IMR-90 (cell line): ENCODE data around the gene COL6A5. TPM values are rescaled to one million over a fixed set of nuclear protein-coding genes. Genes with fewer than 3 reads are reported as not detected.

Experiments
- ATAC-seq: fragments of 200-7000 bp; cut with Tn5 transposase; 2 replicates; pipeline ENCODE4 v1.9.1; 2020; ENCODE audit warnings: low read depth, mild to moderate bottlenecking, moderate library complexity
- BruUV-seq: library from RNA; stranded (reverse); fragments of 400-500 nt; replicated peaks from 2 replicates; lab custom pipeline; 2021; lab: Mats Ljungman, UMichigan
- CTCF ChIA-PET: fragments of 300-600 bp; formaldehyde crosslinking; extraction: SDS; loops from one replicate; lab custom pipeline; 2021; ENCODE audit warnings: antibody characterized with exemption; lab: Yijun Ruan, JAX
- POLR2A ChIA-PET: fragments of 300-600 bp; sonication (Branson Sonifier 250); formaldehyde crosslinking; loops from one replicate; lab custom pipeline; 2022; ENCODE audit warnings: antibody characterized with exemption; ENCODE audit not compliant: unreplicated experiment; lab: Charles Lee
- DNase-seq: peaks from one replicate; pipeline ENCODE4 v3.0.0; 2013
- H2AFZ ChIP-seq: replicated peaks from 2 replicates; pipeline ENCODE3; 2013; ENCODE audit warnings: low read length, mild to moderate bottlenecking; ENCODE audit not compliant: poor library complexity
- H2AK5ac ChIP-seq: 2 replicates; pipeline ENCODE4 v1.6.1; 2013; ENCODE audit warnings: low read depth, low read length, inconsistent platforms
- H2AK9ac ChIP-seq: replicated peaks from 2 replicates; pipeline ENCODE3; 2013; ENCODE audit warnings: mild to moderate bottlenecking, low read depth, low read length, moderate library complexity; ENCODE audit not compliant: poor library complexity
- H2BK120ac ChIP-seq: 2 replicates; pipeline ENCODE4 v1.6.1; 2013; ENCODE audit warnings: low read depth, low read length, inconsistent platforms
- H2BK15ac ChIP-seq: 3 replicates; pipeline ENCODE4 v1.6.1; 2013; ENCODE audit warnings: low read depth, low read length, inconsistent platforms
- H2BK20ac ChIP-seq: 2 replicates; pipeline ENCODE4 v1.6.1; 2013; ENCODE audit warnings: low read depth, mild to moderate bottlenecking, inconsistent platforms, low read length, moderate library complexity
- H2BK5ac ChIP-seq: 2 replicates; pipeline ENCODE4 v1.6.1; 2013; ENCODE audit warnings: mild to moderate bottlenecking, low read depth, low read length, inconsistent platforms; ENCODE audit not compliant: poor library complexity, severe bottlenecking
- H3K14ac ChIP-seq: replicated peaks from 2 replicates; pipeline ENCODE4 v1.6.1; 2013; ENCODE audit warnings: low read depth, low read length, inconsistent platforms
- H3K18ac ChIP-seq: 2 replicates; pipeline ENCODE4 v1.6.1; 2013; ENCODE audit warnings: low read depth, low read length, control low read depth
- H3K23ac ChIP-seq: 2 replicates; pipeline ENCODE4 v1.6.1; 2013; ENCODE audit warnings: low read depth, low read length, inconsistent platforms
- H3K27ac ChIP-seq: 2 replicates; pipeline ENCODE4 v1.5.1; 2013; ENCODE audit warnings: mild to moderate bottlenecking, control low read depth, low read length; ENCODE audit not compliant: insufficient read depth
- H3K27me3 ChIP-seq: 2 replicates; pipeline ENCODE4 v1.6.1; 2013; ENCODE audit warnings: low read length; ENCODE audit not compliant: control insufficient read depth, insufficient read depth
- H3K36me3 ChIP-seq: 2 replicates; pipeline ENCODE4 v1.6.1; 2013; ENCODE audit warnings: low read length, mixed read lengths; ENCODE audit not compliant: control insufficient read depth, insufficient read depth
- H3K4ac ChIP-seq: 2 replicates; pipeline ENCODE4 v1.6.1; 2013; ENCODE audit warnings: low read depth, low read length, inconsistent platforms
- H3K4me1 ChIP-seq: 2 replicates; pipeline ENCODE4 v1.6.1; 2013; ENCODE audit warnings: low read length, mixed read lengths; ENCODE audit not compliant: control insufficient read depth, insufficient read depth
- H3K4me2 ChIP-seq: 2 replicates; pipeline ENCODE4 v1.6.1; 2013; ENCODE audit warnings: low read depth, mild to moderate bottlenecking, control low read depth, low read length, moderate library complexity
- H3K4me3 ChIP-seq: 2 replicates; pipeline ENCODE4 v1.5.1; 2013; ENCODE audit warnings: low read depth, mild to moderate bottlenecking, control low read depth, low read length, moderate library complexity; ENCODE audit not compliant: insufficient read depth
- H3K56ac ChIP-seq: 2 replicates; pipeline ENCODE4 v1.6.1; 2013; ENCODE audit warnings: low read length, inconsistent platforms; ENCODE audit not compliant: insufficient read depth; ENCODE audit errors: extremely low read depth
- H3K79me1 ChIP-seq, 2 experiments: 2 replicates each; pipeline ENCODE4 v1.6.1; 2013; ENCODE audit warnings: low read length in 2 of 2, inconsistent platforms in 1 of 2, low read depth in 1 of 2
- H3K9ac ChIP-seq: 2 replicates; pipeline ENCODE4 v1.6.1; 2013; ENCODE audit warnings: low read depth, low read length, control low read depth
- H3K9me1 ChIP-seq: 2 replicates; pipeline ENCODE4 v1.6.1; 2013; ENCODE audit warnings: low read length, inconsistent platforms; ENCODE audit not compliant: insufficient read depth
- H3K9me3 ChIP-seq: 2 replicates; pipeline ENCODE4 v1.6.1; 2013; ENCODE audit warnings: low read length; ENCODE audit not compliant: control insufficient read depth, insufficient read depth
- H4K20me1 ChIP-seq: 2 replicates; pipeline ENCODE4 v1.6.1; 2013; ENCODE audit warnings: low read length, inconsistent platforms; ENCODE audit not compliant: insufficient read depth
- H4K5ac ChIP-seq: 2 replicates; pipeline ENCODE4 v1.6.1; 2013; ENCODE audit warnings: mild to moderate bottlenecking, low read depth, low read length, control low read depth
- H4K8ac ChIP-seq, 2 experiments: 2 replicates each; pipeline ENCODE4 v1.6.1; 2013; ENCODE audit warnings: low read depth in 2 of 2, low read length in 2 of 2, control low read depth in 1 of 2, inconsistent platforms in 1 of 2
- H4K91ac ChIP-seq: 2 replicates; pipeline ENCODE4 v1.6.1; 2013; ENCODE audit warnings: low read depth, low read length, inconsistent platforms; ENCODE audit not compliant: insufficient read depth
- BHLHE40 ChIP-seq: fragments of 150-350 bp; IDR thresholded peaks from 2 replicates; pipeline ENCODE4 v1.6.1; 2016; ENCODE audit warnings: mild to moderate bottlenecking, low read depth, low read length
- CEBPB ChIP-seq: IDR thresholded peaks from 2 replicates; pipeline ENCODE4 v1.6.1; 2012; ENCODE audit warnings: low read depth, low read length, improper control_type of control experiment
- CHD1 ChIP-seq: IDR thresholded peaks from 2 replicates; pipeline ENCODE4 v1.6.1; 2012; ENCODE audit warnings: low read depth, low read length, improper control_type of control experiment
- FOS ChIP-seq: fragments of 150-350 bp; IDR thresholded peaks from 2 replicates; pipeline ENCODE4 v1.6.1; 2016; ENCODE audit warnings: low read depth, low read length
- MAFK ChIP-seq: IDR thresholded peaks from 2 replicates; pipeline ENCODE4 v1.6.1; 2012; ENCODE audit warnings: low read depth, low read length, improper control_type of control experiment
- MAZ ChIP-seq: IDR thresholded peaks from 2 replicates; pipeline ENCODE4 v1.6.1; 2012; ENCODE audit warnings: low read depth, mild to moderate bottlenecking, low read length, improper control_type of control experiment, moderate library complexity, borderline replicate concordance
- MXI1 ChIP-seq: IDR thresholded peaks from 2 replicates; pipeline ENCODE4 v1.6.1; 2012; ENCODE audit warnings: low read depth, mild to moderate bottlenecking, low read length, moderate library complexity, borderline replicate concordance
- NFE2L2 ChIP-seq: fragments of 150-350 bp; IDR thresholded peaks from 2 replicates; pipeline ENCODE4 v1.6.1; 2016; ENCODE audit warnings: low read depth, mild to moderate bottlenecking, low read length
- RAD21 ChIP-seq: IDR thresholded peaks from 2 replicates; pipeline ENCODE4 v1.6.1; 2012; ENCODE audit warnings: low read length, improper control_type of control experiment
- RCOR1 ChIP-seq: IDR thresholded peaks from 2 replicates; pipeline ENCODE4 v1.6.1; 2012; ENCODE audit warnings: mild to moderate bottlenecking, low read length, improper control_type of control experiment; ENCODE audit not compliant: insufficient replicate concordance
- RFX5 ChIP-seq: IDR thresholded peaks from 2 replicates; pipeline ENCODE4 v1.8.0; 2012; ENCODE audit warnings: low read depth, mild to moderate bottlenecking, low read length, moderate library complexity
- SMC3 ChIP-seq: fragments of 150-350 bp; IDR thresholded peaks from 2 replicates; pipeline ENCODE4 v1.6.1; 2016; ENCODE audit warnings: low read depth, mild to moderate bottlenecking, antibody characterized with exemption, low read length, moderate library complexity
- dilution Hi-C: fragments of 300-500 bp; cut with HindIII; formaldehyde crosslinking; loops from one replicate; pipeline ENCODE4 v1.14.3; 2018; ENCODE audit warnings: low sequenced_read_pairs; ENCODE audit not compliant: unreplicated experiment
- in situ Hi-C: fragments of 300-500 bp; cut with MboI; formaldehyde crosslinking; loops from 3 replicates; pipeline ENCODE4 v1.14.3; 2019; ENCODE audit warnings: low sequenced_read_pairs, inconsistent platforms, mixed read lengths
- intact Hi-C: fragments of 100-400 bp; cut with micrococcal nuclease; formaldehyde crosslinking; loops from 2 replicates; pipeline ENCODE4 v1.10.0; 2022
- polyA plus RNA-seq, 3 experiments: library from polyadenylated mRNA; depleted of rRNA; stranded (reverse); fragments of >200 nt; gene quantifications; 2 replicates each; pipeline ENCODE4 v1.2.3, GENCODE V29; 2012; ENCODE audit warnings: low replicate concordance in 1 of 3
- total RNA-seq: library from RNA; depleted of rRNA; stranded (reverse); fragments of >200 nt; gene quantifications from 2 replicates; pipeline ENCODE4 v1.2.3, GENCODE V29; 2012
- TF ChIP-seq, protein P1 (sequence below): fragments of 150-350 bp; IDR thresholded peaks from 2 replicates; pipeline ENCODE4 v1.6.1; 2017; ENCODE audit warnings: mild to moderate bottlenecking, antibody characterized with exemption, low read length, low read depth
- TF ChIP-seq, protein P2 (sequence below): fragments of 150-350 bp; IDR thresholded peaks from 2 replicates; pipeline ENCODE4 v1.6.1; 2016; ENCODE audit warnings: low read depth, mild to moderate bottlenecking, low read length, moderate library complexity, borderline replicate concordance

The COL6A5 gene
- total and polyA plus RNA-seq, 2 of the 4 experiments (the other 2 are of a cell fraction) = not detected

DNA sequence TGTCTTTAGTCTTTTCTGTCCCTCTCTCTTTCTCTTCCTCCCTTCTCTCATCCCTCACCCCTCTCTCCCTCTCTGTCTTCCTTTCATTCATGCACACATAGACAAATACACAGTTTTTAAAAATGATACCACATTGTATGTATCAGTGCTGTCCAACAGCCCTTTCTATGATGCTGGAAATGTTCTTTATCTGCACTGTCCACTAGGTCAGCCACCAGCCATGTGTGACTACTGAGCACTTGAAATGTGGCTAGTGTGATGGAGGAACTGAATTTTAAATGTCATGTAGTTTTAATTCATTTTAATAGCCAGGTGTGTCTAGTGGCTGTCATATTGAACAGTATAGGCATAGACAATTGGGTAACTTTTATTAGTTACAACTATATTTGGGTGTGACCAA, 34.9 kb downstream of the COL6A5 start:
- Histone ChIP-seq H4K5ac (no peak overlapping the region), H3K27me3 (no peaks in the 10 kb centered on the region), H3K23ac (no peak overlapping the region), H3K4me2 (no peak overlapping the region), H2AFZ (no peak overlapping the region), H3K27ac (no peak overlapping the region), H3K4ac (no peak overlapping the region), H2BK120ac (no peak overlapping the region), H2BK20ac (no peak overlapping the region), H2AK5ac (no peak overlapping the region), H4K8ac (no peak overlapping the region), H2AK9ac (no peak overlapping the region), H3K14ac (no peak overlapping the region), H3K9ac (no peak overlapping the region), H4K20me1 (no peaks in the 10 kb centered on the region), H3K9me1 (no peaks in the 10 kb centered on the region), H2BK5ac (no peak overlapping the region), H3K36me3 (no peaks in the 10 kb centered on the region), H3K4me1 (no peaks in the 10 kb centered on the region), H3K79me1 (no peaks in the 10 kb centered on the region), H3K4me3 (no peak overlapping the region), H3K18ac (no peak overlapping the region), H3K56ac (no peak overlapping the region), H4K91ac (no peak overlapping the region), H3K9me3 (no peaks in the 10 kb centered on the region), H2BK15ac (no peak overlapping the region)
- dilution Hi-C loops (no loop called here), intact Hi-C loops (no loop called here), in situ Hi-C loops (no loop called here)
- no peak for TF ChIP-seq MAFK
- TF ChIP-seq NFE2L2 = no peak
- TF ChIP-seq BHLHE40 = no peak
- TF ChIP-seq, protein P1, sequence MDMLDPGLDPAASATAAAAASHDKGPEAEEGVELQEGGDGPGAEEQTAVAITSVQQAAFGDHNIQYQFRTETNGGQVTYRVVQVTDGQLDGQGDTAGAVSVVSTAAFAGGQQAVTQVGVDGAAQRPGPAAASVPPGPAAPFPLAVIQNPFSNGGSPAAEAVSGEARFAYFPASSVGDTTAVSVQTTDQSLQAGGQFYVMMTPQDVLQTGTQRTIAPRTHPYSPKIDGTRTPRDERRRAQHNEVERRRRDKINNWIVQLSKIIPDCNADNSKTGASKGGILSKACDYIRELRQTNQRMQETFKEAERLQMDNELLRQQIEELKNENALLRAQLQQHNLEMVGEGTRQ = no peak
- no peak for TF ChIP-seq FOS
- no peak for TF ChIP-seq MAZ
- no peak for TF ChIP-seq RCOR1
- TF ChIP-seq RFX5 = no peak
- no peak for TF ChIP-seq CHD1
- no peak for TF ChIP-seq SMC3
- TF ChIP-seq CEBPB = no peak
- no peak for TF ChIP-seq RAD21
- TF ChIP-seq, protein P2, sequence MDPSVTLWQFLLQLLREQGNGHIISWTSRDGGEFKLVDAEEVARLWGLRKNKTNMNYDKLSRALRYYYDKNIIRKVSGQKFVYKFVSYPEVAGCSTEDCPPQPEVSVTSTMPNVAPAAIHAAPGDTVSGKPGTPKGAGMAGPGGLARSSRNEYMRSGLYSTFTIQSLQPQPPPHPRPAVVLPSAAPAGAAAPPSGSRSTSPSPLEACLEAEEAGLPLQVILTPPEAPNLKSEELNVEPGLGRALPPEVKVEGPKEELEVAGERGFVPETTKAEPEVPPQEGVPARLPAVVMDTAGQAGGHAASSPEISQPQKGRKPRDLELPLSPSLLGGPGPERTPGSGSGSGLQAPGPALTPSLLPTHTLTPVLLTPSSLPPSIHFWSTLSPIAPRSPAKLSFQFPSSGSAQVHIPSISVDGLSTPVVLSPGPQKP = no peak
- no peak for TF ChIP-seq MXI1
- DNase-seq = no peak
- CTCF ChIA-PET = no interaction called here
- BruUV-seq = no TSS peak
- POLR2A ChIA-PET = no interaction called here
- no peak for ATAC-seq
